GM19467 (cell line): ENCODE results near the gene MYO1D.

Experiments
- ATAC-seq: cut with Tn5 transposase; IDR thresholded peaks from one replicate; pipeline ENCODE4 v1.9.1; 2021; ENCODE audit warnings: mild to moderate bottlenecking, moderate library complexity; ENCODE audit not compliant: unreplicated experiment

MYO1D gene

DNA sequence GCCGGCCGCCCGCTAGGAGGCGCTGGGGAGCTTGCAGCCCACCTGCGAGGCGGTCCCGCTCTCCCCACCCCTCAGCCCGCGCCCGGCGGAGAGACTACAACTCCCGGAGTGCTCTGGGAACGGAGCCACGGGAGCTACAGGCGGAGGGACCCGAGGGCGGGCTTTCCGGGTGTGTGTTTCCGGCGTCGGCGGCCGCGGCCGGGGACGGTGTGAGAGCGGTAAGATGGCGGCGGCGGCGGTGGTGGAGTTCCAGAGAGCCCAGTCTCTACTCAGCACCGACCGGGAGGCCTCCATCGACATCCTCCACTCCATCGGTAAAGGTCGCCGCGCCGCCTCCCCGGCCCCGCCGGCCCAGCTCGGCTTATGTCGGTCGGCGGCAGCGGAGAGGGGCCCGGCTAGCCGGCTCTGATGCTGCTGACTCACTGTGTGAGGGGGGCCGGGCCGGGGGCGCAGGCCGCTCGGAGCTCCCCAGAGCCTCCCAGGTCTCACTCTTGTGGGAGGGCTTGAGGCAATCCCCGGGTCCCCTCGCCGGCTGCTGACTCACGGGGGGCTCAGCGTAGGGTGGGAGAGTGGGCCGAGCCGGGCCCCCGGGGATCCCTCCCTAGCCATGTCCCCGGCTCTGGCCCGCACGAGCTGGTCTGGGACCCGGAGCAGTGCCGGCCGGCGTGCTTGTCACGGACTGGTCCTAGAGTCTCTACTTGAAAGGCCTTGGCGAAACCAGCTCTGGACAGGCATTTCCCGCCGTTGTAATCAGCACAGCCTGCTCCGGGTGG lies 432.4 kb downstream of the MYO1D start, which contains the start of gene PSMD11:
Gene PSMD11 (plus strand): TSS at position 210 of the 773 bp plus-strand sequence. CDS start 14 bp downstream, at position 224.
- ATAC-seq: peak; percentile 96

GRCh38 chr17:32443827-32444300 lies 433.1 kb downstream of the MYO1D start:
- ATAC-seq: no peak
